HG03159 (cell line): ENCODE results near the gene UBA52.

Experiments used
- ATAC-seq: cut with Tn5 transposase; IDR thresholded peaks from one replicate; pipeline ENCODE4 v1.9.1; 2021; ENCODE audit warnings: mild to moderate bottlenecking, moderate library complexity; ENCODE audit not compliant: unreplicated experiment

The UBA52 gene

GRCh38 chr19:18607226-18608101, 35.8 kb downstream of the UBA52 start:
- no peak for ATAC-seq

GRCh38 chr19:18608102-18608804, 36.6 kb downstream of the UBA52 start:
- no peak for ATAC-seq

- ATAC-seq: no peak
These were observed 37.4 kb downstream of the UBA52 start for GRCh38 chr19:18608805-18609716.

GRCh38 chr19:18609717-18610051, 38.0 kb downstream of the UBA52 start:
- no peak for ATAC-seq

GRCh38 chr19:18610245-18610555, 38.5 kb downstream of the UBA52 start:
- no peak for ATAC-seq

GRCh38 chr19:18610556-18611326, 39.1 kb downstream of the UBA52 start:
- no peak for ATAC-seq

GRCh38 chr19:18611327-18612050, 39.8 kb downstream of the UBA52 start:
- ATAC-seq: no peak

GRCh38 chr19:18612051-18612771, 40.6 kb downstream of the UBA52 start:
- ATAC-seq: no peak

GRCh38 chr19:18612772-18613588, 41.3 kb downstream of the UBA52 start, which contains the start of gene TMEM59L:
Gene TMEM59L, plus strand, starts transcription at chr19:18612870. Its CDS starts 89 bp downstream, at chr19:18612959.
- ATAC-seq: no peak

GRCh38 chr19:18613589-18614234, 42.1 kb downstream of the UBA52 start:
- ATAC-seq: no peak

- ATAC-seq: no peak
These were observed 44.4 kb downstream of the UBA52 start for GRCh38 chr19:18616023-18616422.

GRCh38 chr19:18617562-18617961, 45.9 kb downstream of the UBA52 start:
- ATAC-seq: no peak

GRCh38 chr19:18618236-18618635, 46.6 kb downstream of the UBA52 start:
- no peak for ATAC-seq

- no peak for ATAC-seq
These were observed 48.7 kb downstream of the UBA52 start for GRCh38 chr19:18620311-18620710.

- ATAC-seq: no peak
These were observed 49.2 kb downstream of the UBA52 start for GRCh38 chr19:18620902-18621301.

GRCh38 chr19:18626906-18627305, 55.2 kb downstream of the UBA52 start:
- no peak for ATAC-seq
